ENCODE measurements around the gene BTD.

Gene BTD

GRCh38 chr3:15637131-15637951, 35.8 kb downstream of the BTD start:
- DNase-seq = no peak

- DNase-seq = no peak
These were observed 36.8 kb downstream of the BTD start for GRCh38 chr3:15638193-15638890.

GRCh38 chr3:15638891-15639262, 37.3 kb downstream of the BTD start:
- no peak for DNase-seq

- no peak for DNase-seq
These were observed 43.7 kb downstream of the BTD start for GRCh38 chr3:15645246-15645645.

- no peak for DNase-seq
These were observed 44.4 kb downstream of the BTD start for GRCh38 chr3:15645740-15646501.

GRCh38 chr3:15646851-15647511, 45.4 kb downstream of the BTD start:
- no peak for DNase-seq

- no peak for DNase-seq
These were observed 46.1 kb downstream of the BTD start for GRCh38 chr3:15647611-15648167.

GRCh38 chr3:15649341-15649740, 47.8 kb downstream of the BTD start:
- DNase-seq = no peak

- DNase-seq = no peak
These were observed 48.3 kb downstream of the BTD start for GRCh38 chr3:15649858-15650257.

- DNase-seq = no peak
These were observed 49.9 kb downstream of the BTD start for GRCh38 chr3:15651396-15651795.

GRCh38 chr3:15653321-15653720, 51.8 kb downstream of the BTD start:
- DNase-seq = no peak

GRCh38 chr3:15654127-15654526, 52.6 kb downstream of the BTD start:
- no peak for DNase-seq

- no peak for DNase-seq
These were observed 53.3 kb downstream of the BTD start for GRCh38 chr3:15654891-15655290.

GRCh38 chr3:15656342-15656741, 54.8 kb downstream of the BTD start:
- DNase-seq = no peak

GRCh38 chr3:15657016-15657415, 55.5 kb downstream of the BTD start:
- DNase-seq = no peak

- DNase-seq = no peak
These were observed 57.9 kb downstream of the BTD start for GRCh38 chr3:15659254-15659975.

GRCh38 chr3:15660055-15660935, 58.8 kb downstream of the BTD start:
- no peak for DNase-seq

- no peak for DNase-seq
These were observed 62.6 kb downstream of the BTD start for GRCh38 chr3:15664144-15664543.

- DNase-seq = no peak
These were observed 64.1 kb downstream of the BTD start for GRCh38 chr3:15665510-15666150.

GRCh38 chr3:15666277-15666676, 64.7 kb downstream of the BTD start:
- DNase-seq = no peak

- no peak for DNase-seq
These were observed 65.9 kb downstream of the BTD start for GRCh38 chr3:15667484-15667883.
